ENCODE data around the gene ARMC5.

Gene ARMC5

GRCh38 chr16:31461921-31462804, 2.9 kb downstream of the ARMC5 start:
- no peak for DNase-seq (ENCODE audit: low spot score)

GRCh38 chr16:31464348-31464769, 5.1 kb downstream of the ARMC5 start:
- no peak for DNase-seq (ENCODE audit: low spot score)

- DNase-seq (ENCODE audit: low spot score), result no peak
Measured at GRCh38 chr16:31464781-31465260, 5.5 kb downstream of the ARMC5 start.

- DNase-seq (ENCODE audit: low spot score), result no peak
Measured at GRCh38 chr16:31465788-31466370, 6.6 kb downstream of the ARMC5 start.

GRCh38 chr16:31466381-31466841, 7.1 kb downstream of the ARMC5 start:
- no peak for DNase-seq (ENCODE audit: low spot score)

GRCh38 chr16:31467151-31467773, 8.0 kb downstream of the ARMC5 start:
- no peak for DNase-seq (ENCODE audit: low spot score)

GRCh38 chr16:31467858-31468257, 8.6 kb downstream of the ARMC5 start:
- no peak for DNase-seq (ENCODE audit: low spot score)

GRCh38 chr16:31470615-31471014, 11.3 kb downstream of the ARMC5 start:
- no peak for DNase-seq (ENCODE audit: low spot score)

GRCh38 chr16:31471241-31471874, 12.1 kb downstream of the ARMC5 start:
- DNase-seq (ENCODE audit: low spot score), result no peak

- no peak for DNase-seq (ENCODE audit: low spot score)
Measured at GRCh38 chr16:31471875-31472708, 12.8 kb downstream of the ARMC5 start, which contains the start of gene TGFB1I1. Gene TGFB1I1 (plus strand): TSS chr16:31472152. CDS start chr16:31472189, 37 bp downstream.

GRCh38 chr16:31472709-31473203, 13.5 kb downstream of the ARMC5 start:
- DNase-seq (ENCODE audit: low spot score), result peak; percentile 29

- no peak for DNase-seq (ENCODE audit: low spot score)
Measured at GRCh38 chr16:31473264-31473984, 14.1 kb downstream of the ARMC5 start.

GRCh38 chr16:31474173-31474714, 14.9 kb downstream of the ARMC5 start:
- DNase-seq (ENCODE audit: low spot score), result no peak

GRCh38 chr16:31474773-31475738, 15.8 kb downstream of the ARMC5 start:
- no peak for DNase-seq (ENCODE audit: low spot score)

- DNase-seq (ENCODE audit: low spot score), result no peak
Measured at GRCh38 chr16:31475946-31476302, 16.6 kb downstream of the ARMC5 start.

GRCh38 chr16:31476303-31477219, 17.3 kb downstream of the ARMC5 start:
- peak; percentile 89 for DNase-seq (ENCODE audit: low spot score)

All from CD4-positive, alpha-beta T cell treated with Interleukin-15 for 4 hours (primary cell).